ENCODE results near the gene ATMIN. TPM values are rescaled to one million over a fixed set of nuclear protein-coding genes. Genes with fewer than 3 reads are reported as not detected.

ATMIN gene, protein sequence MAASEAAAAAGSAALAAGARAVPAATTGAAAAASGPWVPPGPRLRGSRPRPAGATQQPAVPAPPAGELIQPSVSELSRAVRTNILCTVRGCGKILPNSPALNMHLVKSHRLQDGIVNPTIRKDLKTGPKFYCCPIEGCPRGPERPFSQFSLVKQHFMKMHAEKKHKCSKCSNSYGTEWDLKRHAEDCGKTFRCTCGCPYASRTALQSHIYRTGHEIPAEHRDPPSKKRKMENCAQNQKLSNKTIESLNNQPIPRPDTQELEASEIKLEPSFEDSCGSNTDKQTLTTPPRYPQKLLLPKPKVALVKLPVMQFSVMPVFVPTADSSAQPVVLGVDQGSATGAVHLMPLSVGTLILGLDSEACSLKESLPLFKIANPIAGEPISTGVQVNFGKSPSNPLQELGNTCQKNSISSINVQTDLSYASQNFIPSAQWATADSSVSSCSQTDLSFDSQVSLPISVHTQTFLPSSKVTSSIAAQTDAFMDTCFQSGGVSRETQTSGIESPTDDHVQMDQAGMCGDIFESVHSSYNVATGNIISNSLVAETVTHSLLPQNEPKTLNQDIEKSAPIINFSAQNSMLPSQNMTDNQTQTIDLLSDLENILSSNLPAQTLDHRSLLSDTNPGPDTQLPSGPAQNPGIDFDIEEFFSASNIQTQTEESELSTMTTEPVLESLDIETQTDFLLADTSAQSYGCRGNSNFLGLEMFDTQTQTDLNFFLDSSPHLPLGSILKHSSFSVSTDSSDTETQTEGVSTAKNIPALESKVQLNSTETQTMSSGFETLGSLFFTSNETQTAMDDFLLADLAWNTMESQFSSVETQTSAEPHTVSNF
- total RNA-seq: 28.9 TPM

DNA sequence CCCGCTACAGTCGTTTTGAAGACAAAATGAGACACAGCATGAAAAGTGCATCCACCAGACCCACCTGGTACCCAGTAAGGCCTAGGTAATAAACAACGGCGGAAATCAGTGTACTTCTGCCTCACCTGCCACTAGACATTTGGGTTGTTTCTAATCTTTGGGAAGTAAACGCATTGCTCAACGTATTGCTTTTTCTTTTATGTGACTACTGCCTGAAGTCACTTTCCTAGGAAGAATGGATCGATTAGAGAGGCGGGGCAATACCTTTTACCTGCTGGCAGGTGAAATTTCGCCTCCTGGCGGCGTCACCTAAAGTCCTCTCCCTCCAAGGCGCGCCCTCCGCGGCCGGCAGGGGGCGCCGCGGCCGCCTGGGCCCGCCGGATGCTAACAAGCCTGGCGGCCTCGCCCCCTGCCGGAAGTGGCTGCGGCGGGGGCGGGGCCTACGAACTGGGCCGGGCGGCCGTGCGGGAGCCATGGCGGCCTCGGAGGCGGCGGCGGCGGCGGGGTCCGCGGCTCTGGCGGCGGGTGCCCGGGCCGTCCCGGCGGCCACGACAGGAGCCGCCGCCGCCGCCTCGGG, at the start of gene ATMIN:
ATMIN (plus strand) TSS at position 445 of the 577 bp plus-strand sequence; CDS start at position 474, 29 bp downstream.
- peak; percentile 95 for DNase-seq

DNA sequence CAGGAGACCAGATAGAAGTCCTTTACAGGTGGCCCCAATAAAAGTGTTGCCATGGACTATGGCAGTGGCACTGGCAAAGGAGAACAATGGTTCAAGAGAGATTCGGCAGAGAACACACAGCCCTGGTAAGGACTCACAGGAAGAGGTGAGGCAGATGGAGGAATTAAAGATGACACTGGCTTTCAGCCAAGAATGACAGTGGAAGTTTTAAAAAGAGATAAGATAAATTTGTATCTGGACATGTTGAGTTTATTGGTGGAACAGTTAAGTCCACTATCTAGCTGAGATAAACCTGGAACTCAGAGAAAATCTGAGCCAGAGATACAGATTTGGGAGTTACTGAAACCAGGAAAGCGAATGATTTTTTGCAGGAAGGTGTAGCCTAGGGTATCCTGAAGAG, 49.1 kb upstream of the ATMIN start:
- DNase-seq: no peak

DNA sequence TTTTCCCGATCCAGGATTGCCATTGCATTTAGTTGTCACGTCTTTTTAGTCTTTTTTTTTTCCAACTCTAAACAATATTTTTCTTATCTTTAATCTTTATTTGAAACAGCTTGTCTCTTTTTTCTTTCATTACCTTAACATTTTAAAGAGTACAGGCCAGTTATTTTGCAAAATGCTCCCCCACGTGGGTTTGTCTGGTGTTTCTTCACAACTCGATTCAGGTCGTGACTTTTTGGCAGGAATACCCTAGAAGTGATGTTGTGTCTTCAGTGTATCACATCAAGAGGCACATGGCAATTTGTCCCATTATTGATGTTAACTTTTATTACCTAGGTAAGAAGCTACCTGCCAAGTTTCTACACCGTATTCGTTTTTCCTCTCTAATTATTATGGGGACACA, 46.9 kb upstream of the ATMIN start:
- no peak for DNase-seq

DNA sequence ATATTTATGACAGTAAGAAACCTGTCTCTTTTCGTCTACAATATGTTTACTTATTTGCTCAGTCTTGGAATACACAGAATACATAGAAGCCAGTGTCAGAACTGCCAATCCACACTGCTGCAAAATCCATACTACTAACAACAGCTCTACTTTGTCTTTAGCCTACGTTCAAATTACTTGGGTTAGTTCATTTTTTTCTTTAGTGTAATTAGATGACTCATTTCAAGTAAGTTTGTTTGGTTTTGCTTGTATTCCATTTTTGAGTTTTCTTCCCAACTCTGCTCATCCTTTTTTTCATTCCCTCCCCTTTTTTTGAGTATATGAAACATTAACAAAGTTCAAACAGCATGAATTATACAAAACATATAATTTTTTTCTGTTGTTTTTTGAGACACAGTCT, 45.8 kb upstream of the ATMIN start:
- DNase-seq: no peak

GRCh38 chr16:80990577-80990976, 45.1 kb upstream of the ATMIN start:
- DNase-seq: no peak

DNA sequence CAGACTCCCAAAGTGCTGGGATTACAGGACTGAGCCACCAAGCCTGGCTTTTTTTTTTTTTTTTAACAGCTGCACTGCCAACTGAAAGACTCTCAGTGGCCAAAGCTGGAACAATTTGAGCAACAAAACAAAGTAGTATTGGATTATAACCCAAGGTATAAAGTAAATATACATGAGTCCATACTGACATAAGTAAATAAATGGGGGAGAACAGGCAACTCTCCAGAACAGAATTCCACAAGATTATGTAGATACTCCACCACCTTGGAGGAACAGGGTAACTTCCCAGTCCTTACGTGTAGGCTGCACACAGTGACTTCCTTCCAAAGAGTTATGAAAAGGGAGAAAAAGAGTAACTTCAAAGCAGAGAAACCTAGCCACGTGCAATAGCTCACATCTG, 44.7 kb upstream of the ATMIN start:
- no peak for DNase-seq

DNA sequence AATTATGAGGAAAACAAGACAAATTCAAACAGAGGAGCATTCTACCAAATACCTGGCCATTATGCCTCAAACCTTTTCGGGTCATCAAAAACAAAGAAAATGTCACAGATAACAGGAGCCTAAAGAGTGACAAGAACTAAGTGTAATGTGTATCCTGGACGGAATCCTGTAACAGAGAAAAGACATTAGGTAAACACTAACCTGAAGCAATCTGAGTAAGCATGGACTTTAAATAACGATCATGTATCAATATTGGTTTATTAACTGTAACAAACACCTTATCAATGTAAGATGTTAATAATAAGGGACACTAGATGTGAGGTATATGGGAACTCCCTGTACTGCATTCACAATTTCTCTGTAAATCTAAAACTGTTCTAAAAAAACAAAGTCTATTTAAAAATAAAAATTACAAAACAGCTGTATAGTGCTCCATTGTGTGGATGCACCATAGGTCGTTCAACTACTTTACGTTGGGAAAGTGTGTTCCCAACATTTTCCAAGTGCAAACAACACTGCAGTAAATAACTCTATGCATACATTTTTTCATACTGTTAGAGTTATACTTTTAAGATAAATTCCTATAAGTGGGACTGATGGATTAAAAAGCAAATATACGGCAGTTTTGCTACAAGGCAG, 43.7 kb upstream of the ATMIN start:
- DNase-seq: no peak

- no peak for DNase-seq
Observed at GRCh38 chr16:80992676-80993293, 42.9 kb upstream of the ATMIN start.

DNA sequence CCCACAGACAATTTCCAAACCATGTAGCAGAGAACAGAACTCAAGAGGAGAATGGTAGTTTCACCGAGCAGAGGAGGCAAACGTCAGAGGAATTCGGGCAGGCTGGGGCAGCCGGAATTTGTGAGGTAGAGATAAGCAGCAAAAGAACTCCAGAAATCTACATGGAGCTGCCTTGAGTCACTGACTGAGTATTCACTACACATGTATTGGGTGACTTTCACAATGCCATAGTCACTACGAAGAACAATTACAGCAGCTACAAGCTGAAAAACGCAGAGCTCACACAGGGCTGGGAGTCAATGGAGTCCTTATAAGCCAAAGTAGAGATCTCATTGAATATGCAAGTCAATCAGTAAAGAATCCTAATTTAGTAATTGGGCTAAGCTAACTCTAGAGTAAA, 42.3 kb upstream of the ATMIN start:
- no peak for DNase-seq

- DNase-seq: no peak
Observed at GRCh38 chr16:80993834-80994233, 41.8 kb upstream of the ATMIN start.

DNA sequence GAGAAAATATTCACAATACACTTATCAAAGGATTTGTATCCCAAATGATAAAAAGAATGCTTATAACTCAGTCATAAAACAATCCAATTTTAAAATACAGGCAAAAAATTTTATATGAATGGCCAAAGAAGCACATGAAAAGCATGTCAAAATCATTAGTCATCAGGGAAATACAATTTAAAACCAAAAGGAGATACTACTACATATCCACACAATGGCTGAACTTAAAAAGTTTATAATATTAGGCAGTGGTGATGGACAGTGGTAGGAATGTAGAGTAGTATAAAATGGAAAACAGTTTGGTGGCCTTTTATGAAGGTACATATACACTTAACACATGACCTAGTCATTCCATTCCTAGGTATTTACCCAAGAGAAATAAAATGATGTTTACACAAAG, 41.2 kb upstream of the ATMIN start:
- DNase-seq: no peak

DNA sequence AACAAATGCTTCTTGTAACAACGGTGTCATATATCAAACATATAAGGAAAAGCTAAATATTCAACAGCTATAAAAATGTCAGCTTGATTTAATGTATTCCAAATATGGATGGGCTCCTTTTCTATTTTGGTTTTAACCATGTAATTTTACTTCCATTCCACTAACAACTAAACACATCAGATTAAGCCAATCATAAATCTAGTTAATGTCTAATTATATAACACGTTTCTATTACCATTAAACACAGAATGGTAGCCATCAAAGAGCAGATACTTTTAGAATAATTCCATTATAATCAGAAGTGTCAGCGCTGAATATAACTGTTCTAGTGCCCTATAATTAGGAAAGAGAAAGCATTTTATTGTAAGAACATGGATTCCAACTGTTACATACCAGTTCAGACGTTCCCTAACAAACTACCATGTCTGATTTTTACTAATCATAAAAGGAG, 38.9 kb upstream of the ATMIN start:
- no peak for DNase-seq

DNA sequence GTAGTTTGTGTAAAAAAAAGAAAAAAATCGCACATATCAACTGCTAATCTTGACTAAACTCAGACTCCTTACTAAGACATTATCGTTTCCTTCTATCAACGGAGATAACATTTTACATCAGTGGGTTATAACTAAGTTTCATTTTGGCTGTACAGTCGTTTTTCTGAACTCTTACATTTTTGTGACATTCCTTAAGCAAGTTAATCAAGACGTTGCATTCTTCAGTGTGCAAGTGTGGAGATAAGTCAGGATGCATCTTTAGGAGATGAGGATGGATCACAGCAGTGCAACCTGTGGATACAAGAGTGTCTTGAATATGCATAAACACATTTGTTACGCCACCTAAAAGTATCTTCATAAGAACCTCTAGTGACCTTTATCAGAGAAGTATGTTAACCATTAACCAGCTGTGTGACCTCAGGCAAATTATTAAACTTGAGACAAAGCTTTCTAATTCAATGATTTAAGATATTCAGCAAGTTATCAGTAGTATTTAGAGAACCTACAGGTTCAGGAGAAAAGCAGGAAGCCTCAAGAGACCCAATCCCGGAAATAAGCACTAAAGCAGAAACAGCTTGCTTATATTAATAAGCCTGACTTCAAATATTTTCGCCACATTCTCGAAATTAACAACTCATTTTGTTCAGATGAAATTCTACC, 38.4 kb upstream of the ATMIN start:
- no peak for DNase-seq

- no peak for DNase-seq
Observed at GRCh38 chr16:80997964-80998620, 37.5 kb upstream of the ATMIN start.

DNA sequence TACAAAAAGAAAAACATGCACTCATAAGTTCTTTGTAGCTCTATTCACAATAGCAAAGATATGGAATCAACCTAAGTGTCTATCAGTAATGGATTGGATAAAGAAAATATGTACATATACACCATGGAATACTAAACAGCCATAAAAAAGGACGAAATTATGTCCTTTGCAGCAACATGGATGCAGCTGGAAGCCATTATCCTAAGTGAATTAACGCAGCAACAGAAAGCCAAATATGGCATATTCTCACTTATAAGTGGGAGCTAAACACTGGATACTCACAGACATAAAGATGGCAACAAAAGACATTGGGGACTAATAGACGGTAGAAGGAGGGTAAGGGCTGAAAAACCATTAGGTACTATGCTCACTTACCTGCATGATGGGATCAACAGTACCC, 34.8 kb upstream of the ATMIN start:
- no peak for DNase-seq

DNA sequence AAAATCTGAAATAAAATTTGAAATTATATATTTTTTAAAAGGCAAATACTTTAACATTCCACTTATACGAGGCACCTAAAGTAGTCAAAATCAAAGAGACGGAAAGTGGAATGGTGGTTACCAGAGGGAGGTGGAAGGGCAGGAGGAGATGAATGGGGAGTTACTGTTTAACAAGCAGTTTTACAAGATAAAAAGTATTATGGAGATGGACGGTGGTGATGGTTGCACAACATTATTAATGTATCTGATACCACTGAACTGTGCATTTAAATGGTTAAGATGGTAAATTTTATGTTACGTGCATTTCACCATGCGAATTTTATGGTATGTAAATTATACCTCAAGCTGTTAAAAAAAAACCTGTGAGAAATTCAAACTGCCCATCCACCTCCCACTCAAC, 34.3 kb upstream of the ATMIN start:
- no peak for DNase-seq

- DNase-seq: no peak
Observed at GRCh38 chr16:81003064-81003463, 32.6 kb upstream of the ATMIN start.

DNA sequence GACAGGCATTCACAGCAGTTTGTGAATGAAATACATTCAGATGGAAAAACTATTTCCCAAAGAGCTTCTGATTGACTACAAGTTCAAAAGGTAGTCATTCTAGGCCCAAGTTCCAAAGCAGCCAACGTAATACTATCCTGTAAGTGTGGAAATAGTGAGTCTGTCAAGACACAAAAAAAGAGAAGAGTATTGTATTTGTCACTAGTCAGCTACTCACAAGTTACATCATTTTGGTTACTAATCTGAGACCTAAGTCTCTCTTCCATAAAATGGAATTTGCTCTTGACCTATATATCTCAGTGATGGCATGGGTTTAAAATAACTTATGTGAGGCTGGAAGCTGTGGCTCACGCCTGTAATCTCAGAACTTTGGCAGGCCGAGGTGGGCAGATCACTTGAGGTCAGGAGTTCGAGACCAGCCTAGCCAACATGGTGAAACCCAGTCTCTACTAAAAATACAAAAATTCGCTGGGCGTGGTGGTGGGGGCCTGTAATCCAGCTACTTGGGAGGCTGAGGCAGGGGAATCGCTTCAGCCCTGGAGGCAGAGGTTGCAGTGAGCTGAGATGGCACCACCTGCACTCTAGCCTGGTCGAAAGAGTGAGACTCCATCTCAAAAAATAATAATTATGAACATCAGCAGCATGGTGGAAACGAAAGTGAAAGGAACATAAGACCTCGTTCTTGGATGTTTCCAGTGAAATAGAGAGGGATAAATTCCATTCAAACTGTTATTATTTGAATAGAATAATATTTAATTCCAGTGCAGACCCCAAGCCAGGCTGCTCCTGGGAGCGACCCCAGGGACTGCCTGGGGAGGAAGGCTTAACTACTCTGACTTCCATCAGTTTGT, 31.8 kb upstream of the ATMIN start:
- no peak for DNase-seq

GRCh38 chr16:81004646-81005353, 30.8 kb upstream of the ATMIN start:
- peak; percentile 88 for DNase-seq
